Lung (tissue), 12 donors: ENCODE results near the gene HOXC5. TPM values are rescaled to one million over a fixed set of nuclear protein-coding genes. Genes with fewer than 3 reads are reported as not detected.

Experiments
- ATAC-seq: fragments of 200-7000 bp; cut with Tn5 transposase; one replicate; pipeline ENCODE4 v1.9.1; 2020; ENCODE audit warnings: moderate number of reproducible peaks; ENCODE audit not compliant: insufficient read depth, low FRiP score
- DNase-seq, 3 donors: peaks; one replicate each; pipeline ENCODE4 v3.0.0-alpha.2; 2013 to 2017
- H3K27ac ChIP-seq, 2 donors: one replicate each; pipeline ENCODE4 v1.5.1; 2013; ENCODE audit warnings: mild to moderate bottlenecking in 2 of 2, moderate library complexity in 2 of 2, control low read depth in 1 of 2, inconsistent platforms in 1 of 2, low read depth in 1 of 2, low read length in 1 of 2
- H3K27me3 ChIP-seq, 3 donors: one replicate each; pipeline ENCODE4 v1.5.1; 2013; ENCODE audit warnings: low read length in 2 of 3; ENCODE audit not compliant: control insufficient read depth in 3 of 3, insufficient read depth in 3 of 3
- H3K36me3 ChIP-seq, 4 donors: one replicate each; pipeline ENCODE4 v1.5.1; 2013; ENCODE audit warnings: low read length in 4 of 4, mild to moderate bottlenecking in 1 of 4, moderate library complexity in 1 of 4; ENCODE audit not compliant: control insufficient read depth in 4 of 4, insufficient read depth in 4 of 4
- H3K4me1 ChIP-seq, 5 donors: one replicate each; pipeline ENCODE4 v1.5.1; 2013; ENCODE audit warnings: low read length in 5 of 5, mild to moderate bottlenecking in 2 of 5, moderate library complexity in 1 of 5; ENCODE audit not compliant: control insufficient read depth in 5 of 5, insufficient read depth in 5 of 5
- H3K4me3 ChIP-seq: one replicate; pipeline ENCODE4 v1.5.1; 2013; ENCODE audit warnings: mild to moderate bottlenecking, control low read depth, moderate library complexity
- H3K9ac ChIP-seq, 2 donors: one replicate each; pipeline ENCODE4 v1.5.1; 2013; ENCODE audit warnings: low read length in 2 of 2, control low read depth in 1 of 2; ENCODE audit not compliant: insufficient read depth in 1 of 2
- H3K9me3 ChIP-seq, 4 donors: one replicate each; pipeline ENCODE4 v1.5.1; 2013; ENCODE audit warnings: low read length in 3 of 4, mild to moderate bottlenecking in 1 of 4, moderate library complexity in 1 of 4; ENCODE audit not compliant: control insufficient read depth in 4 of 4, insufficient read depth in 3 of 4
- WGBS, 2 donors: extraction: QIAGEN DNeasy Blood & Tissue Kit; methylation state at CpG; one replicate each; pipeline ENCODE4 v1.1.7; 2013; 5-methylcytosine and 5-hydroxymethylcytosine counted together
- polyA plus RNA-seq, 2 donors: library from polyadenylated mRNA; stranded (reverse); fragments of 200-250 nt; gene quantifications; one replicate each; pipeline ENCODE4 v1.2.1, GENCODE V29; 2013
- total RNA-seq, 2 donors: library from RNA; depleted of rRNA in 1 of 2; stranded (reverse); fragments of >200 nt in 1 of 2; gene quantifications; one replicate each; pipeline ENCODE4 v1.2.1, GENCODE V29; 2014 to 2021
- TF ChIP-seq, protein P1 (sequence below): IDR thresholded peaks from 2 replicates; pipeline ENCODE4 v1.5.1; 2012; ENCODE audit warnings: mild to moderate bottlenecking; ENCODE audit errors: control extremely low read depth, extremely low read depth
- donor health status: control.
- donor health status: control.
- donor health status: Bipolar disorder and iron deficiency.
- donor health status: healthy.
- donor health status: DM: yes; HTN: yes; CAD: no.

Gene HOXC5
- total and polyA plus RNA-seq, 4 donors: 0.08 to 0.26 (median 0.17) TPM

DNA sequence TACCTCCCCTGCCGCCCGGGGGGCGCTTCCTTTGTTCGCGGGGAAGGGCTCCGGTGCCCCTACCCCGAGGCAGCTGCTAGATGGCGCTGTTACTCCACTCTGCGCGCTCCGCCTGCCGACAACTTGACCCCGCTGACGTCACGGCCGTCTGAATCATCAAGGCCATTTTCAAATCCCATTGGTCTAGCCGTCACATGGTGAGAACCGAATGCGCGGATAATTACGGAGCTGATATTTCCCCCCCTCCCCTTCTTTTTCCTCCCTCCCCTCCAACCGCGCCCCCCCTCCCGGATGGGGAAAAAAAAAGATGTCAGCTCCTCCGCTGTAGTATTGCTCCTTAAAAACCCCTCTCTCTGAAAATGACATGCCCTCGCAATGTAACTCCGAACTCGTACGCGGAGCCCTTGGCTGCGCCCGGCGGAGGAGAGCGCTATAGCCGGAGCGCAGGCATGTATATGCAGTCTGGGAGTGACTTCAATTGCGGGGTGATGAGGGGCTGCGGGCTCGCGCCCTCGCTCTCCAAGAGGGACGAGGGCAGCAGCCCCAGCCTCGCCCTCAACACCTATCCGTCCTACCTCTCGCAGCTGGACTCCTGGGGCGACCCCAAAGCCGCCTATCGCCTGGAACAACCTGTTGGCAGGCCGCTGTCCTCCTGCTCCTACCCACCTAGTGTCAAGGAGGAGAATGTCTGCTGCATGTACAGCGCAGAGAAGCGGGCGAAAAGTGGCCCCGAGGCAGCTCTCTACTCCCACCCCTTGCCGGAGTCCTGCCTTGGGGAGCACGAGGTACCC lies 47.8 kb upstream of the HOXC5 start, which contains the start of gene HOXC10:
Gene HOXC10 (plus strand): TSS at position 246 of the 791 bp plus-strand sequence. CDS start 114 bp downstream, at position 360.
- DNase-seq: peak; percentile 89 to 92 (median 91)
- WGBS, 2 donors: 5 to 8% methylated on average over 51 to 55 of the region's 55 CpGs
- H3K36me3 ChIP-seq: no peaks in the 10 kb centered on the region
- peaks cover 0 to 22% (median 0%) of the 10 kb centered on the region in 4 donors for H3K9me3 ChIP-seq
- no peak for ATAC-seq
- H3K4me3 ChIP-seq: no peak within 1 kb of the TSS
- no peak within 1 kb of the TSS for H3K27ac ChIP-seq
- H3K4me1 ChIP-seq: peaks cover 0 to 17% (median 10%) of the 10 kb centered on the region in 5 donors
- peaks cover 32 to 98% (median 90%) of the 10 kb centered on the region in 3 donors for H3K27me3 ChIP-seq
- TF ChIP-seq, protein P1, sequence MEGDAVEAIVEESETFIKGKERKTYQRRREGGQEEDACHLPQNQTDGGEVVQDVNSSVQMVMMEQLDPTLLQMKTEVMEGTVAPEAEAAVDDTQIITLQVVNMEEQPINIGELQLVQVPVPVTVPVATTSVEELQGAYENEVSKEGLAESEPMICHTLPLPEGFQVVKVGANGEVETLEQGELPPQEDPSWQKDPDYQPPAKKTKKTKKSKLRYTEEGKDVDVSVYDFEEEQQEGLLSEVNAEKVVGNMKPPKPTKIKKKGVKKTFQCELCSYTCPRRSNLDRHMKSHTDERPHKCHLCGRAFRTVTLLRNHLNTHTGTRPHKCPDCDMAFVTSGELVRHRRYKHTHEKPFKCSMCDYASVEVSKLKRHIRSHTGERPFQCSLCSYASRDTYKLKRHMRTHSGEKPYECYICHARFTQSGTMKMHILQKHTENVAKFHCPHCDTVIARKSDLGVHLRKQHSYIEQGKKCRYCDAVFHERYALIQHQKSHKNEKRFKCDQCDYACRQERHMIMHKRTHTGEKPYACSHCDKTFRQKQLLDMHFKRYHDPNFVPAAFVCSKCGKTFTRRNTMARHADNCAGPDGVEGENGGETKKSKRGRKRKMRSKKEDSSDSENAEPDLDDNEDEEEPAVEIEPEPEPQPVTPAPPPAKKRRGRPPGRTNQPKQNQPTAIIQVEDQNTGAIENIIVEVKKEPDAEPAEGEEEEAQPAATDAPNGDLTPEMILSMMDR: no peak
- H3K9ac ChIP-seq: no peak within 1 kb of the TSS

DNA sequence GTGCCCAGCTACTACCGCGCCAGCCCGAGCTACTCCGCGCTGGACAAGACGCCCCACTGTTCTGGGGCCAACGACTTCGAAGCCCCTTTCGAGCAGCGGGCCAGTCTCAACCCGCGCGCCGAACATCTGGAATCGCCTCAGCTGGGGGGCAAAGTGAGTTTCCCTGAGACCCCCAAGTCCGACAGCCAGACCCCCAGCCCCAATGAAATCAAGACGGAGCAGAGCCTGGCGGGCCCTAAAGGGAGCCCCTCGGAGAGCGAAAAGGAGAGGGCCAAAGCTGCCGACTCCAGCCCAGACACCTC lies 47.2 kb upstream of the HOXC5 start:
- Histone ChIP-seq H3K9ac (no peak overlapping the region), H3K36me3 (no peaks in the 10 kb centered on the region), H3K4me3 (no peak overlapping the region), H3K27ac (no peak overlapping the region), H3K27me3 (peaks cover 32 to 98% (median 90%) of the 10 kb centered on the region in 3 donors), H3K4me1 (peaks cover 0 to 17% (median 10%) of the 10 kb centered on the region in 5 donors), H3K9me3 (peaks cover 0 to 21% (median 0%) of the 10 kb centered on the region in 4 donors)
- TF ChIP-seq, protein P1: no peak
- 5 to 9% methylated on average over 21 of the region's 21 CpGs for WGBS, 2 donors
- ATAC-seq (no peak), DNase-seq (no peak)

DNA sequence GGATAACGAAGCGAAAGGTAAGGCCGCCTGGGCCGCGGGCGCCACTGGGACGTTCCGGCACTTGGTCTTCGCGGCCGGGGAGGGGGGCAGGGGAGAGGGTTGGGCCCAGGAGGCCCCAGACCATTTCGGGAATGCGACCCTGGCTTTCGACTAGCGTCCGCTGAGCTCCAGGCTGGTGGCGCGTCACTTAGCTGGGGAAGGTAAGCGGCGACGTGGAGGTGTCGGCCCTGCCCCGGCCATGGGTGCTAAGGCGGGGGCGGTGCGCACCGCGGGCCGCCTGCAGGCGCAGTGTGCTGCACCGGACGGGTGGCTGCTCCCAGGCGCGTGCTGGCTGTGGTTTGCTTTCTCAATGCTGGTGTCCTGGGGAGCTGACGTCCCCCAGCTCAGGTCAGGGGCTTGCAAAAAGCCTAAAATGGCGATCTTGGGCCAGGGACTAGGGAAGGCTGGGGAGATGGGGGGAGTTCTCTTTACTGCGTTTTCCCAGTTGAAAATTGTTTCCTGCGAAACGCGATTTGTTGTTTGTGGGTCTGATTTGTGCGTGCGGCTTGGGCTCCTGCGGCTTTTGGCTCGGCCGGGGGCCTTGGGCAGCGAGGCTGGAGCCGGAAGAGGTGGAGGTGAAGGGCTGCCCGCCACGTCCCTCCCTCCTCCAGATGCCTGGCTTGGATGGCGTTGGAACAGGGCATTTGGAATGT lies 46.7 kb upstream of the HOXC5 start:
- WGBS, 2 donors: 4 to 5% methylated on average over 47 to 50 of the region's 50 CpGs
- Histone ChIP-seq H3K9me3 (peaks cover 0 to 21% (median 0%) of the 10 kb centered on the region in 4 donors), H3K4me3 (no peak overlapping the region), H3K36me3 (no peaks in the 10 kb centered on the region), H3K27ac (no peak overlapping the region), H3K9ac (no peak overlapping the region), H3K4me1 (peaks cover 0 to 17% (median 10%) of the 10 kb centered on the region in 5 donors), H3K27me3 (peaks cover 32 to 98% (median 90%) of the 10 kb centered on the region in 3 donors)
- TF ChIP-seq, protein P1: no peak
- DNase-seq: no peak
- ATAC-seq: no peak
